Gastroesophageal sphincter (tissue), 4 donors: ENCODE measurements around the gene HSPA9. TPM values are rescaled to one million over a fixed set of nuclear protein-coding genes. Genes with fewer than 3 reads are reported as not detected.

ENCODE experiments used
- ATAC-seq: fragments of 150-250 bp; one replicate; pipeline ENCODE4 v1.9.1; 2016; ENCODE audit warnings: mild to moderate bottlenecking, moderate library complexity
- H3K27ac ChIP-seq, 4 donors: fragments of 200-600 bp; sonication (generic) in 3 of 4; 1 replicate in 3 of 4; 2 replicates in 1 of 4; pipeline ENCODE4 v1.5.1; 2016 to 2019
- H3K27me3 ChIP-seq: fragments of 200-600 bp; sonication (generic); one replicate; pipeline ENCODE4 v1.5.1; 2019
- H3K36me3 ChIP-seq, 2 donors: fragments of 200-600 bp; sonication (generic); one replicate each; pipeline ENCODE4 v1.5.1; 2019; ENCODE audit warnings: control low read depth in 1 of 2
- H3K4me1 ChIP-seq, 3 donors: fragments of 200-600 bp; sonication (generic); 1 replicate in 2 of 3; 2 replicates in 1 of 3; pipeline ENCODE4 v1.5.1; 2016 to 2019; ENCODE audit warnings: control low read depth in 2 of 3
- H3K4me3 ChIP-seq, 2 donors: fragments of 200-600 bp; sonication (generic); one replicate each; pipeline ENCODE4 v1.5.1; 2019; ENCODE audit warnings: mild to moderate bottlenecking in 1 of 2, moderate library complexity in 1 of 2
- H3K9me3 ChIP-seq, 3 donors: fragments of 200-600 bp; sonication (generic); one replicate each; pipeline ENCODE4 v1.5.1; 2017 to 2019; ENCODE audit warnings: control low read depth in 2 of 3
- EP300 ChIP-seq: sonication (generic); formaldehyde crosslinking; IDR thresholded peaks from one replicate; pipeline ENCODE4 v1.6.1; 2017; ENCODE audit warnings: antibody characterized with exemption, mild to moderate bottlenecking
- POLR2A ChIP-seq, 2 donors: fragments of 450-650 bp; IDR thresholded peaks; one replicate each; pipeline ENCODE4 v1.6.1; 2017; ENCODE audit warnings: antibody characterized with exemption in 2 of 2, mild to moderate bottlenecking in 2 of 2, moderate library complexity in 1 of 2
- POLR2AphosphoS5 ChIP-seq: sonication (generic); formaldehyde crosslinking; IDR thresholded peaks from one replicate; pipeline ENCODE4 v1.6.1; 2017; ENCODE audit warnings: antibody characterized with exemption
- WGBS, 2 donors: methylation state at CpG; one replicate each; pipeline ENCODE4 v1.1.5; 2018; ENCODE audit warnings: low coverage in 1 of 2; 5-methylcytosine and 5-hydroxymethylcytosine counted together
- total RNA-seq, 4 donors: library from RNA; depleted of rRNA; stranded (reverse); fragments of >200 nt; gene quantifications; one replicate each; pipeline ENCODE4 v1.1.0, GENCODE V29; 2016
- TF ChIP-seq, protein P1 (sequence below), 4 experiments: fragments of 200-600 bp in 2 of 4; fragments of 450-650 bp in 2 of 4; sonication (generic) in 1 of 4; IDR thresholded peaks; one replicate each; pipeline ENCODE4 v1.5.1; 2017 to 2019; ENCODE audit warnings: antibody characterized with exemption in 4 of 4, mild to moderate bottlenecking in 2 of 4, moderate library complexity in 2 of 4

The HSPA9 gene
- total RNA-seq, 4 donors from 2014 or later: 201 to 367 (median 267) TPM

DNA sequence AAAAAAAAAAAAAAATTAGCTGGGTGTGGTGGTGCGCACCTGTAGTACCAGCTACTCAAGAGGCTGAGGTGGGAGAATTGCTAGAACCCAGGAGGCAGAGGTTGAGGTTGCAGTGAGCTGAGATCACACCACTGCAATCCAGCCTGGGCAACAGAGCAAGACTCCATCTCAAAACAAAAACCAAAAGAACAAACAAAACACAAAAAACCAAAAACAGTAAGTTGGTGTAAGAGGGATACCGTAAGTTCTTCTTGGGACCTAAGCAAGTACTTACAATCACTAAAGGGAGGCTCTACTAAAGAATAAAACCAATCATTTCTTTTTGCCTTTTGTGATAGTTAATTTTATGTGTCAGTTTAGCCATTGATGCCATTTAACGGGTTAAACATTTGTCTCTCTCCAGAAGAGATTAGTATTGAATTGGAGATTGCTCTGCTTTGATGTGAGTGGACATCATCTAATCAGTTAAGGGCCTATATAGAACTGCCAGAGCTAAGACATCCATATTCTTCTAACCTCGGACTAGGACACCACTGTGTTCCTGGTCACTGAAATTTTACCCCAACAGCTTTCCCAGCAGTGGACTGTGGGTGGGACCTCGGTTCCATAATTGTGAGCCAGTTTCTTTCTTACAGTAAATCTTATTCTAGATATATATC, 21.6 kb downstream of the HSPA9 start:
- Histone ChIP-seq H3K9me3 (no peaks in the 10 kb centered on the region), H3K36me3 (peaks cover 10 to 63% of the 10 kb centered on the region in 2 donors), H3K4me3 (no peak overlapping the region), H3K27ac (no peak overlapping the region), H3K4me1 (peaks cover 0 to 9% (median 0%) of the 10 kb centered on the region in 3 donors), H3K27me3 (no peaks in the 10 kb centered on the region)
- WGBS, 2 donors: 79 to 82% methylated on average over 4 to 5 of the region's 5 CpGs
- TF ChIP-seq POLR2A (IDR thresholded peaks at IDR 0.05) (no peak), POLR2AphosphoS5 (no peak), EP300 (no peak)
- TF ChIP-seq, protein P1, sequence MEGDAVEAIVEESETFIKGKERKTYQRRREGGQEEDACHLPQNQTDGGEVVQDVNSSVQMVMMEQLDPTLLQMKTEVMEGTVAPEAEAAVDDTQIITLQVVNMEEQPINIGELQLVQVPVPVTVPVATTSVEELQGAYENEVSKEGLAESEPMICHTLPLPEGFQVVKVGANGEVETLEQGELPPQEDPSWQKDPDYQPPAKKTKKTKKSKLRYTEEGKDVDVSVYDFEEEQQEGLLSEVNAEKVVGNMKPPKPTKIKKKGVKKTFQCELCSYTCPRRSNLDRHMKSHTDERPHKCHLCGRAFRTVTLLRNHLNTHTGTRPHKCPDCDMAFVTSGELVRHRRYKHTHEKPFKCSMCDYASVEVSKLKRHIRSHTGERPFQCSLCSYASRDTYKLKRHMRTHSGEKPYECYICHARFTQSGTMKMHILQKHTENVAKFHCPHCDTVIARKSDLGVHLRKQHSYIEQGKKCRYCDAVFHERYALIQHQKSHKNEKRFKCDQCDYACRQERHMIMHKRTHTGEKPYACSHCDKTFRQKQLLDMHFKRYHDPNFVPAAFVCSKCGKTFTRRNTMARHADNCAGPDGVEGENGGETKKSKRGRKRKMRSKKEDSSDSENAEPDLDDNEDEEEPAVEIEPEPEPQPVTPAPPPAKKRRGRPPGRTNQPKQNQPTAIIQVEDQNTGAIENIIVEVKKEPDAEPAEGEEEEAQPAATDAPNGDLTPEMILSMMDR (IDR thresholded peaks at IDR 0.05): no peak
- ATAC-seq: no peak

GRCh38 chr5:138552657-138553056, 22.5 kb downstream of the HSPA9 start:
- no peak for TF ChIP-seq POLR2AphosphoS5
- no peak for TF ChIP-seq POLR2A (IDR thresholded peaks at IDR 0.05)
- TF ChIP-seq EP300: no peak
- TF ChIP-seq, protein P1 (IDR thresholded peaks at IDR 0.05): no peak
- H3K27me3 ChIP-seq: no peaks in the 10 kb centered on the region
- H3K9me3 ChIP-seq: no peaks in the 10 kb centered on the region
- 78% methylated on average over 3 of the region's 4 CpGs; no CpG with 5 or more reads in 1 of the 2 donors for WGBS, 2 donors
- H3K27ac ChIP-seq: no peak overlapping the region
- ATAC-seq: no peak
- H3K4me3 ChIP-seq: no peak overlapping the region
- peaks cover 0 to 18% (median 0%) of the 10 kb centered on the region in 3 donors for H3K4me1 ChIP-seq
- H3K36me3 ChIP-seq: peaks cover 5 to 54% of the 10 kb centered on the region in 2 donors

GRCh38 chr5:138549414-138549813, 25.8 kb downstream of the HSPA9 start:
- peaks cover 0 to 22% of the 10 kb centered on the region in 2 donors for H3K36me3 ChIP-seq
- H3K27ac ChIP-seq: no peak overlapping the region
- TF ChIP-seq, protein P1 (IDR thresholded peaks at IDR 0.05): no peak
- no peak for TF ChIP-seq POLR2A (IDR thresholded peaks at IDR 0.05)
- TF ChIP-seq POLR2AphosphoS5: no peak
- no peak for TF ChIP-seq EP300
- 91 to 93% methylated on average over 4 to 5 of the region's 5 CpGs for WGBS, 2 donors
- peaks cover 5 to 51% (median 20%) of the 10 kb centered on the region in 3 donors for H3K4me1 ChIP-seq
- no peaks in the 10 kb centered on the region for H3K27me3 ChIP-seq
- no peak overlapping the region for H3K4me3 ChIP-seq
- no peak for ATAC-seq
- H3K9me3 ChIP-seq: no peaks in the 10 kb centered on the region

DNA sequence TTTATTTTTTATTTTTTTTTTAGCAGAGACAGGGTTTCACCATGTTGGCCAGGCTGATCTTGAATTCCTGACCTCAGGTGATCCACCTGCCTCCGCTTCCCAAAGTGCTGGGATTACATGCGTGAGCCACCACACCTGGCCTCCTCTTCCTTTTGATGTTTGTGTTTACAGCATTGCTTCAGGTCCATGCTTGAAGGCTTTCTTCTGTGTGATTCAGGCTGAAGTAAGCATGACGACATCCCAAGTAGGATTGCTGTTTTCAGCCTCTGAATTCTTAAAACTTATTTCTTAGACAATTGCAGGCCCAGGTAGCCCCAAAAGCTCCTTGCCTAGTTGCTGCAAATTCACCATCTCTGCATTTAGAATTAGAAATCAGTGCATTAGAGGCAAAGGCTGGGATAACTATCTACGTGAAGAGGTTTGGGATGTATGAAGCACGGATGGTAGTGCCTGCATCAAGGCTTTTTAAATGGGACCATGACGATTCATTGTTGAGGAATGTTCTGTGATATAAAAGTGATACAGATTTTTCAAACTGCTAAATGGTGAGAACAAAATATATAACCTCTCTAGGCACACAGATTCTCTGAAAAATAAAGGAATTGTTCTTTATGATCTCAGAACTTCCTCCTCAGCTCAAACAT, 29.2 kb downstream of the HSPA9 start:
- Histone ChIP-seq H3K36me3 (no peaks in the 10 kb centered on the region), H3K4me1 (peaks cover 5 to 67% (median 22%) of the 10 kb centered on the region in 3 donors), H3K27me3 (no peaks in the 10 kb centered on the region), H3K27ac (no peak overlapping the region), H3K4me3 (no peak overlapping the region), H3K9me3 (no peaks in the 10 kb centered on the region)
- no peak for ATAC-seq
- TF ChIP-seq EP300: no peak
- TF ChIP-seq, protein P1 (IDR thresholded peaks at IDR 0.05): no peak
- TF ChIP-seq POLR2AphosphoS5: no peak
- TF ChIP-seq POLR2A (IDR thresholded peaks at IDR 0.05): no peak
- 72 to 73% methylated on average over 4 to 6 of the region's 6 CpGs for WGBS, 2 donors
